HAP-1 (cell line): ENCODE measurements around the gene IKBKE.
A peak's percentile ranks its signal among the peaks of the same experiment; 100 is the strongest.

ENCODE experiments used
- DNase-seq, 2 experiments: peaks; one replicate each; pipeline ENCODE4 v3.0.0-alpha.2; 2016 to 2020; ENCODE audit warnings: low spot score in 2 of 2
- H3K27me3 ChIP-seq: fragments of 250-450 bp; sonication (Bioruptor Pico); 2 replicates; pipeline ENCODE4 v1.5.1; 2020; ENCODE audit warnings: low read depth, mild to moderate bottlenecking, moderate library complexity
- H3K36me3 ChIP-seq: fragments of 250-450 bp; sonication (Bioruptor Pico); replicated peaks from 2 replicates; pipeline ENCODE4 v1.5.1; 2020; ENCODE audit warnings: mild to moderate bottlenecking
- H3K4me1 ChIP-seq: fragments of 250-450 bp; sonication (Bioruptor Pico); 2 replicates; pipeline ENCODE4 v1.5.1; 2020; ENCODE audit warnings: mild to moderate bottlenecking
- H3K4me3 ChIP-seq: fragments of 250-450 bp; sonication (Bioruptor Pico); 2 replicates; pipeline ENCODE4 v1.5.1; 2020; ENCODE audit warnings: mild to moderate bottlenecking, moderate library complexity
- H3K9me3 ChIP-seq: fragments of 250-450 bp; sonication (Bioruptor Pico); 2 replicates; pipeline ENCODE4 v1.5.1; 2020; ENCODE audit warnings: mild to moderate bottlenecking, moderate library complexity
- in situ Hi-C: fragments of 300-500 bp; cut with MboI; formaldehyde crosslinking; loops from 3 replicates; pipeline ENCODE4 v1.14.3; 2020; ENCODE audit warnings: low sequenced_read_pairs, inconsistent platforms, mixed read lengths

Gene IKBKE

GRCh38 chr1:206460836-206461426, 9.3 kb upstream of the IKBKE start:
- Histone ChIP-seq H3K4me3 (no peak overlapping the region), H3K36me3 (peaks cover 17% of the 10 kb centered on the region)
- in situ Hi-C loops, result no loop called here

DNA sequence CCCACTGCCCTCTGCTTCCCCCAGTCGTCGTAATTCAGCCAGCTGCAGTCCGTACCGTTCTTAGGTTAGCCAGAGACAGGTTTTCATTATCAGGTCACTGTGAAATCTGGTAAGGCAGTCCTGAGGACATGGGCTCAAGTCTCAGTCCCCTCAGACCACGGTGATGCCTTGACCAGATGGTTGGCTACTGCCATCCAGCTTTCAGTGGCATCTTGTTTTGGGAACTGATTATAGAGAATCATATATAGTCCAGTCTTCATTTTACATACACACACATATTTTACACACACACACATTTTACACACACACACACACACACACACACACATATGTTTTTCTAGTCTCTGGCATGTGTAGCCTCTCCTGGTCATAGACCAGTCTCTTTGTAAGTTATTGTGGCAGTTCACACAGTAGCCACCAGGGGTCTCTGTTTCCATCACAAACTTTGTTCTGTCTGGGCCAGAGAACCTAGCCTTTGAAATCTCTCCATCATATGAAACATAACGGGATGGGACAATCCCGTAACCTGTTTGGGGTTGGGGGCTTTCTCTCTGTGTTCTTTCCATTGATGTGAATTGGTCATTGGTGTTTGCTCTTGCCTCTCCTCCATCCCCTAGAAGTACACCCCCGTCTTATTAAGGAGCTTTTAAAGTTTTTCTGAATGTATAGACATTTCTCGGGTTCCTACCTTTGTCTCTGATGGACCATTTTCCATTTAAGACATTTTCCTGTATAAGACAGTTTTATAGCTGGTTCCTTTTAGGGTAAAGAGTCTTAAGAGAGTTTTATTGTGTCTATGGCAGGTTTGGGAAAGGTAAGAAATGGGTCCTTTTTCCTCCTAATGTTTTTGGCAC, 8.4 kb upstream of the IKBKE start:
- Histone ChIP-seq H3K27me3 (no peaks in the 10 kb centered on the region), H3K4me3 (no peak overlapping the region), H3K4me1 (no peaks in the 10 kb centered on the region), H3K36me3 (peaks cover 17% of the 10 kb centered on the region), H3K9me3 (no peaks in the 10 kb centered on the region)
- in situ Hi-C loops, result no loop called here
- DNase-seq, result peak; percentile 65 to 79

More at GRCh38 chr1:206460836-206461426, 9.3 kb upstream of the IKBKE start:
- no peaks in the 10 kb centered on the region; the same call in 1 of the 2 replicates for H3K4me1 ChIP-seq
- H3K27me3 ChIP-seq, result no peaks in the 10 kb centered on the region
- DNase-seq, result no peak
- H3K9me3 ChIP-seq, result no peaks in the 10 kb centered on the region

GRCh38 chr1:206463137-206463536, 7.1 kb upstream of the IKBKE start:
- Histone ChIP-seq H3K4me1 (no peaks in the 10 kb centered on the region), H3K27me3 (no peaks in the 10 kb centered on the region), H3K36me3 (peaks cover 17% of the 10 kb centered on the region), H3K4me3 (no peak overlapping the region), H3K9me3 (no peaks in the 10 kb centered on the region)
- no peak for DNase-seq
- in situ Hi-C loops, result no loop called here

GRCh38 chr1:206463911-206464310, 6.4 kb upstream of the IKBKE start:
- Histone ChIP-seq H3K4me1 (no peaks in the 10 kb centered on the region), H3K36me3 (peaks cover 13% of the 10 kb centered on the region), H3K27me3 (no peaks in the 10 kb centered on the region), H3K4me3 (no peak overlapping the region), H3K9me3 (no peaks in the 10 kb centered on the region)
- in situ Hi-C loops, result no loop called here
- DNase-seq, result no peak

DNA sequence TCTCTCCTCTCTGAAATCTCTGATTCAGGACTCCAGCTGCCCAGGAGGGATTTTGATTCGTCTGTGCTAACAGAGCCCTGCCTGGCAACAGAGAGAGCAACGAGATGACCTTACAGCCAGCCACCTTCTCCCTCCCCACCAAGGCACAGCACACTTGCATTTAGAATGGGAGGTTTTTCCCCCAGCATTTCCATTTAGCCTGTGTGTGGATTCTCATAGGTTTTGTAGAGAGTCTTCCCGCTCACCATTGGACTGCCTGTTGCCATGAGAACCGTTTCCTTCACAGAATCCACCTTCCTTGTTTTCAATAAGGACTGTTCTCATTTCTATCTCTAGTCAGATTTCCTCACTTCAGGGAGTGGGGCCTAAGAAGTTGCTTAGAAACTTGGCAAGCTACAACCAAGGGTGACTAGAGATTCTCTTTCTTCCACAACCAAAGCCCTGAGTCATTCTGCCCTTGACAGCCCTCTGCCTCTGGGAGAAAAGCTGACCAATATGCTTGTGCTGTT, 5.8 kb upstream of the IKBKE start:
- Histone ChIP-seq H3K9me3 (no peaks in the 10 kb centered on the region), H3K36me3 (peaks cover 9% of the 10 kb centered on the region), H3K4me3 (no peak overlapping the region), H3K27me3 (no peaks in the 10 kb centered on the region), H3K4me1 (no peaks in the 10 kb centered on the region)
- in situ Hi-C loops, result no loop called here
- no peak for DNase-seq

GRCh38 chr1:206465951-206466350, 4.3 kb upstream of the IKBKE start:
- DNase-seq, result no peak
- no peaks in the 10 kb centered on the region for H3K9me3 ChIP-seq
- no peak overlapping the region for H3K4me3 ChIP-seq
- H3K36me3 ChIP-seq, result peaks cover 6% of the 10 kb centered on the region; the same call in 1 of the 2 replicates
- in situ Hi-C loops, result no loop called here
- H3K27me3 ChIP-seq, result no peaks in the 10 kb centered on the region
- peaks cover 3% of the 10 kb centered on the region; the same call in 1 of the 2 replicates for H3K4me1 ChIP-seq

DNA sequence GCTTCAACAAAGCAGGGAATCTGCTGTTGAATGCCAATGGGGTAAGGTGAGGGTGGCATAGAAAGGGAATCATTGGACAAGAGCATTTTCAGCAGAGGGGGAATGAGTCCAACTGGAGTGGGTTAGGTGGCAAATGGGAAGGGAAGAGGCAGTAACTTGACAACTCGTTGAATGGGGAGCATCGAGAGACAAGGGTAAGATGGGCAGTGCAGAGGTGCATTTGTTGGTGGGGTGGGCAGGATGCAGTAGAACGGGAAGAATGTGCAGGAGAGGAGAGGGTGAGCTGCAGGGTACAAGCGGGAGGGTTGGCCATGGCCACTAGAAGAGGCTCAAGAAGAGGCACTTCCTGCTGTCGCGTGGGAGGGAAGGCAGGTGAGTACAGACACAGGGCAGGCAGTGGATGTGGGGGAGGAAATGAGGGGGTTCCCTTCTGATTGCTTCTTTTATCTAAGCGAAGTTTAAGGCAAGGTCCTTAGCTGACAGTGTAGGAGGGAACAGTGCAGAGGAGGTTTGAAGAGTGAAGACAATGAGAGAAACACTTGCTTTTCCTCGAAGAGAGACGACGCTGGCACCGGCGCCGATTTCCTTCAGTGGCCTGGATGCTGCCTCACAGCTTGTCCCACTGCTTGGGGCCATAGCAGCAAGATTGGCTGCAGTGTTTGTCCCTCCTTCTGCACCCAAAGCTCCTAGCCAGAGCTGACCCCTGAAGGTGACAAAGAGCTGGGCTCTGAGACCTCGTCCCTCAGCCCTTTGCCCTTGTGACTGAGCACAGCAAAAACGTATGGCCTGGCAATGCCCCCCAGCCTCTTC, 3.2 kb upstream of the IKBKE start:
- no peaks in the 10 kb centered on the region for H3K36me3 ChIP-seq
- in situ Hi-C loops, result no loop called here
- H3K9me3 ChIP-seq, result no peaks in the 10 kb centered on the region
- no peaks in the 10 kb centered on the region for H3K27me3 ChIP-seq
- no peak overlapping the region for H3K4me3 ChIP-seq
- H3K4me1 ChIP-seq, result peaks cover 6% of the 10 kb centered on the region; the same call in 1 of the 2 replicates
- DNase-seq, result no peak

- Histone ChIP-seq H3K4me1 (peaks cover 6% of the 10 kb centered on the region; the same call in 1 of the 2 replicates), H3K36me3 (no peaks in the 10 kb centered on the region), H3K9me3 (no peaks in the 10 kb centered on the region), H3K27me3 (no peaks in the 10 kb centered on the region), H3K4me3 (no peak overlapping the region)
- in situ Hi-C loops, result no loop called here
- no peak for DNase-seq
These were observed 2.4 kb upstream of the IKBKE start for GRCh38 chr1:206467915-206468314.

DNA sequence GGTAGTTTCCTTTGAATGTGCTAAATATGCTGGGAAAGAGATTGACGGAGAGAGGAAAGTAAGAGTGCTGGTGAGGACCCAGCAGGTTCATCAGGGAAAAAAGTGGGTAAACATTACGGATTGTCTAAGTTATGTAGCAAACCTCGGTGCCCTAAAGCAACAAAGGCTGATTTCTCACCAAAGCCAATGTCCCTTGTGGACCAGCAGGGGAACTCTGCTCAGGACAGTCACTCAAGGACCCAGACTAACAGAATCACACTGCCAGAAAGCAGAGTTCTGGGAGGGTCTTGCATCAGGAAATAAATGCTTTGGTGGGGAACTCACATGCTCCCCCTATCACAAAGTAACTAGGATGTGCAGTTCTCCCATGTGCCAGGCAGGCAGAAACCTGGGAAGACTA, 1.7 kb upstream of the IKBKE start:
- Histone ChIP-seq H3K27me3 (no peaks in the 10 kb centered on the region), H3K9me3 (no peaks in the 10 kb centered on the region), H3K36me3 (no peaks in the 10 kb centered on the region), H3K4me1 (peaks cover 6% of the 10 kb centered on the region; the same call in 1 of the 2 replicates), H3K4me3 (no peak overlapping the region)
- no peak for DNase-seq
- in situ Hi-C loops, result no loop called here

DNA sequence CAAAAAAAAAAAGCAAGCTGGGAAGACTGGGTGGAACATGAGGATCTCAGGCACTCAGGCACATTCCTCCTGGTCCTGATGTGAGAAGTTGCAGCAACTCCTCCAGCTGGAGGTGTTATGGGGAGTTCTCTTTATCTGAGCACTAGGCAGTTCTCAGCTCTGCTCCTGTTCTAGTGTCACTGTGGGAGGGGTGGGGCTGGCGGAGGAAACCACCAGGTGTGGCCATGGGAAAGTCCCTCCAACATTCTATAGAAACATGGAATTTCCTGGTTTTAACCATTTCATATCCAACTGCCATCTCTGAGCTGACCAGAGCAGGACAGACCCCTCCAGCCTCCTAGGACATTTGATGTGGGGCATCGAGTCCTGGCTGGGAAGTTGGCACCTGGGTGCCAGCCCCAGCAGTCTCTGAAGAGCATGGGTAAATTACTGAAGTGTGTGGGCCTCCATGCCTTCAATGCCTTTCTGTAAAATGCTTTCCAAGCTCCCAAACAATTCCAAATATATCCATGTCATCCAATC, 804 bp upstream of the IKBKE start:
- H3K36me3 ChIP-seq, result no peaks in the 10 kb centered on the region
- no peaks in the 10 kb centered on the region for H3K9me3 ChIP-seq
- no peak overlapping the region for H3K4me3 ChIP-seq
- peaks cover 6% of the 10 kb centered on the region; the same call in 1 of the 2 replicates for H3K4me1 ChIP-seq
- in situ Hi-C loops, result no loop called here
- DNase-seq, result no peak
- H3K27me3 ChIP-seq, result no peaks in the 10 kb centered on the region

DNA sequence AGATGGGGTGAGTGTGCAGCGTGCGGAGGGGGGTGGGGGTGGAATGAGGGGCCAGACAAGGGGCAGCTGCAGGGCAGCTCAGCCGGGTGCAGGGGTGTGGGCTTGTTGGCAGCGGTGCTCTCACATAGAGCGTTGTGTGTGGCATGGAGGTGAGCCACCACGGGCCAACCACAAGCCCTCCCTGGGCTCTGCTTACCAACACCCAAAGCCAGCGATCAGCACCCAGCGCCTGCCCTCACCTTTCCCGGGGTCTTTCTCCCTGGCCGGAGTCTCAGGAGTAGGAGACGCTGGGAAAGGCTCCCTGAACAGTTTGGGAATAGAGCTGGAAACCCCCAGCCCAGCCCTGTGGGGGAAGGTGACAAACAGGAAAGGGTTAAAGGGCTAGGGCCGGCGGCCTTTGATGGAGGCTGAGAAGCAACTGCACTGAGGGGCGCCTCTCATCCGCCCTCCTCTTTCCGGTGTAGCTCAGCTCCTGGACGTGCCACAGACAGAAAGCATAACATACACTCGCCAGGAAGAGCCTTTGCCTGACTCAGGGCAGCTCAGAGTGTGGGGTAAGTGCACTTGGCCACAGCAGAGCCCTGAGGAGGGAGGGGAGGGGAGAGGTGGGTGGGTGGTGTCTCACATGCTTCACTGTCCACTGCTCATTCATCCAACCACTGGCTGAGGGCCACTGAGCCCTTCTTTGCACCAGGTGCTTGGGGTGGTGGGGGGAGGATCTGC, 577 bp downstream of the IKBKE start:
- no peaks in the 10 kb centered on the region for H3K9me3 ChIP-seq

GRCh38 chr1:206471415-206471801, 1.1 kb downstream of the IKBKE start:
- Histone ChIP-seq H3K27me3 (no peaks in the 10 kb centered on the region), H3K4me1 (peaks cover 6% of the 10 kb centered on the region; the same call in 1 of the 2 replicates), H3K9me3 (no peaks in the 10 kb centered on the region), H3K36me3 (no peaks in the 10 kb centered on the region), H3K4me3 (no peak overlapping the region)
- in situ Hi-C loops, result loop anchor here (10.0 kb wide), 1 partner anchor 443 kb away; no protein-coding TSS in a partner anchor
- DNase-seq, result no peak

More for the DNA sequence above, 577 bp downstream of the IKBKE start:
- in situ Hi-C loops, result loop anchor here (10.0 kb wide), 1 partner anchor 444 kb away; no protein-coding TSS in a partner anchor
- H3K27me3 ChIP-seq, result no peaks in the 10 kb centered on the region
- peaks cover 6% of the 10 kb centered on the region; the same call in 1 of the 2 replicates for H3K4me1 ChIP-seq
- no peak for DNase-seq
- no peaks in the 10 kb centered on the region for H3K36me3 ChIP-seq
- H3K4me3 ChIP-seq, result peak overlapping the region; percentile 27

- H3K27me3 ChIP-seq, result no peaks in the 10 kb centered on the region
- no peaks in the 10 kb centered on the region for H3K36me3 ChIP-seq
- DNase-seq, result no peak
- H3K4me3 ChIP-seq, result no peak overlapping the region
- H3K4me1 ChIP-seq, result peaks cover 6% of the 10 kb centered on the region; the same call in 1 of the 2 replicates
- H3K9me3 ChIP-seq, result no peaks in the 10 kb centered on the region
- in situ Hi-C loops, result loop anchor here (10.0 kb wide), 1 partner anchor 443 kb away; no protein-coding TSS in a partner anchor
These were observed 1.7 kb downstream of the IKBKE start for GRCh38 chr1:206472024-206472423.
